ENCODE measurements around the gene ANKRD53.

Gene ANKRD53

GRCh38 chr2:70939839-70940580 lies 38.4 kb upstream of the ANKRD53 start:
- no peak overlapping the region for H3K27ac Mint-ChIP-seq
- ATAC-seq (no peak), DNase-seq (no peak)
- no peaks in the 10 kb centered on the region for H3K4me1 Mint-ChIP-seq
- no peak overlapping the region for H3K4me3 Mint-ChIP-seq
- H3K27me3 Mint-ChIP-seq = peaks cover 54% of the 10 kb centered on the region
- H3K9me3 Mint-ChIP-seq = no peaks in the 10 kb centered on the region

- H3K27ac Mint-ChIP-seq = no peak overlapping the region
- peaks cover 47% of the 10 kb centered on the region for H3K27me3 Mint-ChIP-seq
- H3K4me1 Mint-ChIP-seq = no peaks in the 10 kb centered on the region
- ATAC-seq = no peak
- H3K4me3 Mint-ChIP-seq = no peak overlapping the region
- DNase-seq = no peak
- no peaks in the 10 kb centered on the region for H3K9me3 Mint-ChIP-seq
These were observed 37.2 kb upstream of the ANKRD53 start for GRCh38 chr2:70941186-70941585.

DNA sequence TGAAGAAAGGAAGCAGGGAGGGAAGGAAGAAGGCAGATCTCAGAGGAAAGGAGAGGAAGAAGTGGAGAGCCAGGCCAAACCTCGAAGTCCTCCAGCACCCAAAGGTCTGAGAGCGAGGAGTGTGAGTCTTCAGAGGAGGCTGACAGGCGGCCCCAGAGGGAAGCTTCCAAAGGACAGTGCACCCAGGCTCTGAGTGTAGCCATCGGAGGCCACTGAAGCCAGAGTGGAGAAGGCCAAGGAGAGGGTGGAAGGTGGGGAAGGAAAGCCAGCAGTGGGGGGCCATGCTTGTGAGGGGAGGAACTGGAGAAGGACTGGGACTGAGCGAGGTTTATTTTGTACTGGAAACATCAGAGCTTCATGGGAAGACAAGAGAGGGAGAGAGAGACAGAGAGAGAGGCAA lies 36.7 kb upstream of the ANKRD53 start:
- H3K4me3 Mint-ChIP-seq = no peak overlapping the region
- H3K27me3 Mint-ChIP-seq = peaks cover 50% of the 10 kb centered on the region
- DNase-seq (no peak), ATAC-seq (no peak)
- no peak overlapping the region for H3K27ac Mint-ChIP-seq
- H3K4me1 Mint-ChIP-seq = peaks cover 3% of the 10 kb centered on the region
- H3K9me3 Mint-ChIP-seq = no peaks in the 10 kb centered on the region

DNA sequence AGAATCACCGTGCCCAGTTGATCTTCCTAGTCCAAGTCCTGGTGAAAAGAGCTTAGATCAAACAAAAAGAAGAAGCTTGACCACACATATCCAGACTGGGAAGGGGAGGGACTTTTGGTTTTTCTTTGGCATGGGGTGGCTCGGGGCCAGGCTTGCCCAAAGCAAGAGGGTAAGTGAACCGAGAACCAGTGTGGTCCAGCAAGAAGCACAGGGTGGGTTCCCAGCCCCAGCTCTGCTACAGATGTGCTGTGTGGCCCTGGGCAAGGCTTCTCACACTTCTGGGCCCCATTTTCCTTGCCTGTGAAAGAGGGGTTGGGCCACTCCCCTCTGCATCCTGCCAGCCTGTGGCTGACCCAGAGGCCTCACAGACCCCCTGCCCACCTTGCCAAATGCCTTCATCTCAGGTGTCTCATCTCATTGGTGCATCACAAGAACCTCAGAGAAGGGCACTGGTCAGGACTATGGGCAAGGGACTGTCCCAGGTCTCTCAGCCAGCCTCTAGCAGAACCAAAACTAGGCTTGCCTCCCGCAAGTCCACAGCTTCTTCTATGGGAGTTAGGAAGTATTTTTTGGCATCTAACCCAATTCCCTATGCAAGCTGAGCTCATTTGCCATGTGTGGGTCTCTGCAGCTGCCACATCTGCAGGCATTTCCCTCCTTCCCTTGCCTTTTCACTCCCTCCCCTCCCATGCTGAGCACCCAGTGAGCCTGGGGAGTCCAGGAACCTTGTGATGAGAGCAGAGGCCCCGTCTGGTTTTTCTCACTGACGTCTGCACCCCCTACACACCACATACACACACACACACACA lies 35.8 kb upstream of the ANKRD53 start:
- no peak overlapping the region for H3K27ac Mint-ChIP-seq
- no peak for ATAC-seq
- H3K9me3 Mint-ChIP-seq = no peaks in the 10 kb centered on the region
- peaks cover 12% of the 10 kb centered on the region for H3K4me1 Mint-ChIP-seq
- DNase-seq = no peak
- peaks cover 58% of the 10 kb centered on the region for H3K27me3 Mint-ChIP-seq
- H3K4me3 Mint-ChIP-seq = no peak overlapping the region

DNA sequence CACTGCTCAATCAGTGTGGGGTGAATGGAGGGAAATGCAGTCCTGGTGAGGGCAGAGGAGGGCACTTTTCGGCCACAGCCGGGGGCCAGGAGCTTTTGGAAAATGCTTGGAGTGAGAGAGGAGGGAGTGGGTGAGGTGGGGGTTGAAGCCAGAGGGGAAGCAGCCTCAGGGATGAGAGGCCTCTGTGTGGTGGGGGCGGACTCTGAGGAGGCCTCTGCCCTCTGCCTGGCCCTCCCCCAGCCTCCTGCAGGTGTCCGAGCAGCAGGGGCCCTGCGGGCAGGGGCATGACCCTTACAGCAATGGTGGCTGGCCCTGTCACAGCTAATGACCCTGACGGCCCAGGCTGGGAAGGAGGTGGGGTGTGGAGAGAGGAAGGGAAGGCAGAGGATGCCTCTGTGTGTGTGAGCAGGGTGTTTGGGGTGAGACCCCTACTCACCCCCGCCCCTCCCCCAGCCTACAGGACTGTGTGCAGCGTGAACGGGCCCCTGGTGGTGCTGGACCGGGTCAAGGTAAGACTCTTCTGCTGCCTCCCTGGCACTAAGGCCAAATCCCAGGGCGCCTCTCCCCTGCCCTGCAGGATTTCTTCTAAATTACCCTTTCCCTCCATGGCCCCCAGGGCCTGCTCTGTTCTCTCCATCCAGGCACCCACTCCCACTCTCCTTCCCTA lies 35.1 kb upstream of the ANKRD53 start:
- H3K27ac Mint-ChIP-seq = peak overlapping the region in 1 of 2 donors; percentile 66
- no peaks in the 10 kb centered on the region for H3K9me3 Mint-ChIP-seq
- no peak overlapping the region for H3K4me3 Mint-ChIP-seq
- H3K4me1 Mint-ChIP-seq = peaks cover 19% of the 10 kb centered on the region
- ATAC-seq (no peak), DNase-seq (no peak)
- peaks cover 58% of the 10 kb centered on the region for H3K27me3 Mint-ChIP-seq

- DNase-seq = no peak
- H3K27me3 Mint-ChIP-seq = peaks cover 53% of the 10 kb centered on the region
- peak overlapping the region in 1 of 2 donors; percentile 79 for H3K27ac Mint-ChIP-seq
- H3K9me3 Mint-ChIP-seq = no peaks in the 10 kb centered on the region
- peaks cover 23% of the 10 kb centered on the region for H3K4me1 Mint-ChIP-seq
- ATAC-seq = no peak
- H3K4me3 Mint-ChIP-seq = no peak overlapping the region
These were observed 34.2 kb upstream of the ANKRD53 start for GRCh38 chr2:70944111-70944690.

GRCh38 chr2:70946832-70947442 lies 31.5 kb upstream of the ANKRD53 start:
- Mint-ChIP-seq H3K9me3 (no peaks in the 10 kb centered on the region), H3K4me3 (peak overlapping the region in 1 of 2 donors; percentile 2), H3K27ac (no peak overlapping the region), H3K4me1 (peaks cover 23% of the 10 kb centered on the region), H3K27me3 (peaks cover 37% of the 10 kb centered on the region)
- DNase-seq = peak; percentile 49 to 53
- no peak for ATAC-seq

DNA sequence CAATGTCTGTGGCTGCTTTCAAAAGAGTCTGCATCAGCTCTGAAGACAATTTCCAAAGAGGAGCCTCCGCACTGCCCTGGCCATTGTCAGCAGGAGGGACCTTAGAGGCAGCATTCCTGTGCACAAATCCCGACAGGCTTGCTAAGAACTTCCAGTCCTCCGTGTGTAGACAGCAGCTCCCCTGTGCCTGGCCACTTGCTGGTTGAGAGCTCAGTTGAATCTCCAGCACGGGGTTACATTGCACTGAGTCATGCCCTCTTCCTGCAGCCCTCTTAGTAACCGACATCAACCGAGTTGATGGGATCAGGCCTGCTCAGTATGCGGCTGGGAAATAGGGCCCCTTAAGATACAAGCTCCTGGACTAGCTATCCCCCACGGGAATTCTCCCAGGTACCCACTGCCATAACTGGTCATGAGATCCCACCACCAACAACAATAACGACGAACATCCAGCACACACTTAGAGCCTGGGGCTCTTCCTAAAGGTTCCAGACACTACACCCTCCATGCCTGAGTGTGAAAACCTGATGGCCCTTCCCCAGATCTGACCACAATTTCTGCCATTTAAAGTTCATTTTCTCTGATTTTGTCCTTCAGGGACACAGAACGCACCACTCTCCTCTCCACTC lies 30.8 kb upstream of the ANKRD53 start:
- ATAC-seq = peak; percentile 58
- Mint-ChIP-seq H3K9me3 (no peaks in the 10 kb centered on the region), H3K4me1 (peaks cover 23% of the 10 kb centered on the region), H3K27ac (no peak overlapping the region), H3K27me3 (peaks cover 37% of the 10 kb centered on the region), H3K4me3 (peak overlapping the region; percentile 85 to 91)
- no peak for DNase-seq

DNA sequence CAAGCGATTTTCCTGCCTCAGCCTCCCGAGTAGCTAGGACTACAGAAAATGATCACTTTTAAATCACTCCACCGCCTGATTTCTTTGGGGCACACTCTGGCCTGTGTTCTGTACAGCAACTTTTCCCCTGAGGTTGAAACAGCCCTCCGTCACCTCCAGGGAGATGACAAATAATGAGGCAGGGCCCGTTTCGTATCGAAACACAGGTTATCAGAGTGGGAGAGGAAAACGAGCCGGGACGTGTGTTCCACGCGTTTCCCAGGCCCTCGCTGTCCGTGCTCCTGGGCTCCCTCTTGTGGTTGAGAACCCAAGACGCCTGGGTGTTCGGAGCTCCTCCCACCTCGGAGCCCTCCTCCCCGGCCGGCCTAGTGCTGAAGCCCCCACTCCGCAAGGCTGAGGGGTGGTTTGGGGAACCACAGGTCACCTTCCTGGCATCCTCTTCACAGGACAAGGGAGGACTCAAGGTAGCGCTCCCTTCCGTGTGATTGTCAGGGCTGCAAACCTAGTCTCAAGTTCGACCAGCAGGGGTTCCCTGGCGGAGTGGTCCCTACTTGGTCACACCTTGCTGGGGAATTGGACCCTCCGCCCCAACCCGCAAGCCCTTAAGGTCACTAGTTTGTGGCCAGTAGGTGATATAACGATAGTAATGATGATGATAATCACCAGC lies 30.0 kb upstream of the ANKRD53 start:
- peaks cover 42% of the 10 kb centered on the region for H3K27me3 Mint-ChIP-seq
- ATAC-seq = peak; percentile 89

GRCh38 chr2:70949086-70949485 lies 29.3 kb upstream of the ANKRD53 start:
- peaks cover 48% of the 10 kb centered on the region for H3K27me3 Mint-ChIP-seq
- no peak overlapping the region for H3K4me3 Mint-ChIP-seq
- H3K4me1 Mint-ChIP-seq = peaks cover 23% of the 10 kb centered on the region
- no peak for DNase-seq
- no peak overlapping the region for H3K27ac Mint-ChIP-seq
- ATAC-seq = no peak
- H3K9me3 Mint-ChIP-seq = no peaks in the 10 kb centered on the region

More for the DNA sequence above, 30.0 kb upstream of the ANKRD53 start:
- Mint-ChIP-seq H3K4me1 (peaks cover 23% of the 10 kb centered on the region), H3K27ac (peak overlapping the region in 1 of 2 donors; percentile 79), H3K4me3 (peak overlapping the region; percentile 85 to 91), H3K9me3 (no peaks in the 10 kb centered on the region)
- DNase-seq = peak; percentile 70 to 74

GRCh38 chr2:70954886-70955285 lies 23.5 kb upstream of the ANKRD53 start:
- Mint-ChIP-seq H3K9me3 (no peaks in the 10 kb centered on the region), H3K27me3 (peaks cover 48% of the 10 kb centered on the region), H3K4me1 (peaks cover 14% of the 10 kb centered on the region), H3K4me3 (no peak overlapping the region), H3K27ac (no peak overlapping the region)
- DNase-seq = peak in 1 of 2 donors; percentile 9
- ATAC-seq = peak; percentile 42

DNA sequence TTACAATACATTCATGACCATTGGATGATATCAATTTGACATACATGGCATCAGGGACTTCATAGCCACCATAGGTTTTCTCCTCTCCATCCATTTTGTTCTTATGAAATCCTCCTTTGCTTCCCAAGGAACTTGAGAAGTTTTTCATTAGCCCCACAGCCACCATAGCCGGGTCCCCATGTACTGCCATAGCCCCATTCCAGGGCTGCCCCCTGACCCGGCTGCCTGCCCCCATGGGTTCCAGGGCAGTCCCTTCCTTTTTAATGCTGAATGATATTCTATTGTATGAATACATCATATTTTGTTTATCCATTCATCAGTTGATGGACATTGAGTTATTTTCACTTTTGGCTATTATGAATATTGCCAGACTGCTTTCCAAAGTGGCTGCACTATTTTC lies 22.3 kb upstream of the ANKRD53 start:
- Mint-ChIP-seq H3K4me3 (no peak overlapping the region), H3K27me3 (peaks cover 60% of the 10 kb centered on the region), H3K9me3 (no peaks in the 10 kb centered on the region), H3K27ac (no peak overlapping the region), H3K4me1 (peaks cover 14% of the 10 kb centered on the region)
- peak in 1 of 2 donors; percentile 4 for DNase-seq
- ATAC-seq = no peak

DNA sequence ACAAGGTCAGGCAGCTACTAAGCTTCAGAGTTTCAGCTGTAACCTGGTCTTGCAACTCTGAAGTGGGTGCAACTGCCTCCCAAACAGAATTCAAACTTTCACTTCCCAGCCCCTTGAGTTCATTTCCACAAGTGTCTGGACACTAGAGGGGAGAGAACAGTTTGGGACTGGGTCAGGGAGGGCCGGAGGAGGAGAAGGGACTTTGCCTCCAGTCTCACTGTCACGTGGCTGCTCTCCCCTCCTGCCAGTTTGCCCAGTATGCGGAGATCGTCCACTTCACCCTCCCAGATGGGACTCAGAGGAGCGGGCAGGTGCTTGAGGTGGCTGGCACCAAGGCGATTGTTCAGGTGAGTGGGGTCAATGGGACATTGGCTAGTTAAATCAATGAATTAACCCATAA lies 20.6 kb upstream of the ANKRD53 start:
- no peak for ATAC-seq
- no peaks in the 10 kb centered on the region for H3K9me3 Mint-ChIP-seq
- no peak for DNase-seq
- no peak overlapping the region for H3K4me3 Mint-ChIP-seq
- no peak overlapping the region for H3K27ac Mint-ChIP-seq
- peaks cover 71% of the 10 kb centered on the region for H3K27me3 Mint-ChIP-seq
- peaks cover 14% of the 10 kb centered on the region for H3K4me1 Mint-ChIP-seq

DNA sequence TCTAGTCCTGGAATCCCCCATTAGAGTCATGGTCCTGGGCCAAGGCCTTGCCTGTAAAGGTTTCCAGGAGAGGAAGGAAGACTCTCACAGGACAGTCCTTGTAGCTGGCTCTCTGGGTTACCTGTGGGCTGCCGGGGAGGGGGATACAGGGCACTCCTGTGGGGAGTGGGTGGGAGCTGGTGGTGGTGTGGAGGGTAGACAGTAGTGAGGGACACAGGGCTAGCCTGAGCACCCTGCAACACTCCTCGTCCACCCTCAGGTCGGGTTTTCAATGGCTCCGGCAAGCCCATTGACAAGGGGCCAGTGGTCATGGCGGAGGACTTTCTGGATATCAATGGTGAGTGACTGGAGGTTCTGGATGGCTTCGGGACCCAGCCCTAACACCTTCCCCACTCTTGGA lies 19.7 kb upstream of the ANKRD53 start:
- no peak overlapping the region for H3K27ac Mint-ChIP-seq
- no peak for ATAC-seq
- DNase-seq = peak in 1 of 2 donors; percentile 4
- peaks cover 14% of the 10 kb centered on the region for H3K4me1 Mint-ChIP-seq
- peaks cover 73% of the 10 kb centered on the region for H3K27me3 Mint-ChIP-seq
- H3K4me3 Mint-ChIP-seq = no peak overlapping the region
- H3K9me3 Mint-ChIP-seq = no peaks in the 10 kb centered on the region

Data from stimulated activated naive CD8-positive, alpha-beta T cell treated with anti-CD3 and anti-CD28 coated beads, Interleukin-15, amount 100 ng/mL, for 72 hours (primary cell).